Spleen (tissue), 11 donors: ENCODE measurements around the gene ATXN7. TPM values are rescaled to one million over a fixed set of nuclear protein-coding genes. Genes with fewer than 3 reads are reported as not detected.

Experiments
- DNase-seq: peaks from one replicate; pipeline ENCODE4 v3.0.0-alpha.2; 2020
- H3K27ac ChIP-seq, 8 donors: fragments of 200-600 bp; sonication (generic) in 7 of 8; 1 replicate in 4 of 8; 2 replicates in 4 of 8; pipeline versions ENCODE4 v1.5.0 to v1.8.0; 2016 to 2021; ENCODE audit warnings: inconsistent platforms in 4 of 8, mild to moderate bottlenecking in 4 of 8, moderate library complexity in 1 of 8
- H3K27me3 ChIP-seq, 7 donors: fragments of 200-600 bp; sonication (generic) in 6 of 7; replicated peaks in 1 of 7; 1 replicate in 4 of 7; 2 replicates in 3 of 7; pipeline versions ENCODE4 v1.5.0 to v1.8.0; 2016 to 2021; ENCODE audit warnings: inconsistent platforms in 3 of 7, mild to moderate bottlenecking in 1 of 7
- H3K36me3 ChIP-seq, 6 donors: fragments of 200-600 bp; sonication (generic) in 5 of 6; 1 replicate in 4 of 6; 2 replicates in 2 of 6; pipeline versions ENCODE4 v1.5.0 to v1.8.0; 2016 to 2021; ENCODE audit warnings: inconsistent platforms in 2 of 6
- H3K4me1 ChIP-seq, 6 donors: fragments of 200-600 bp; sonication (generic) in 5 of 6; 1 replicate in 3 of 6; 2 replicates in 3 of 6; pipeline versions ENCODE4 v1.5.0 to v1.8.0; 2016 to 2021; ENCODE audit warnings: inconsistent platforms in 3 of 6
- H3K4me3 ChIP-seq, 8 donors: fragments of 200-600 bp; sonication (generic) in 7 of 8; 1 replicate in 4 of 8; 2 replicates in 4 of 8; pipeline versions ENCODE4 v1.5.0 to v1.8.0; 2016 to 2021; ENCODE audit warnings: inconsistent platforms in 4 of 8, mild to moderate bottlenecking in 4 of 8, moderate library complexity in 2 of 8
- H3K9me3 ChIP-seq, 8 donors: fragments of 200-600 bp; sonication (generic) in 7 of 8; 1 replicate in 4 of 8; 2 replicates in 4 of 8; pipeline versions ENCODE4 v1.5.0 to v1.8.0; 2016 to 2021; ENCODE audit warnings: inconsistent platforms in 4 of 8
- CTCF ChIP-seq, 11 experiments: fragments of 200-600 bp in 7 of 11; fragments of 450-650 bp in 4 of 11; sonication (generic) in 4 of 11; IDR thresholded peaks in 8 of 11; conservative IDR thresholded peaks in 3 of 11; 1 replicate in 7 of 11; 2 replicates in 4 of 11; pipeline versions ENCODE4 v1.4.0 to v1.8.0; 2016 to 2021; ENCODE audit warnings: antibody characterized with exemption in 11 of 11, inconsistent platforms in 4 of 11, mild to moderate bottlenecking in 1 of 11
- POLR2A ChIP-seq, 3 donors: fragments of 450-650 bp; IDR thresholded peaks; one replicate each; pipeline ENCODE4 v1.5.1; 2017; ENCODE audit warnings: antibody characterized with exemption in 3 of 3, mild to moderate bottlenecking in 1 of 3
- POLR2AphosphoS5 ChIP-seq, 3 donors: sonication (generic); formaldehyde crosslinking; IDR thresholded peaks; one replicate each; pipeline ENCODE4 v1.5.1; 2017; ENCODE audit warnings: antibody characterized with exemption in 3 of 3
- WGBS, 5 donors: extraction: QIAGEN DNeasy Blood & Tissue Kit in 3 of 5; methylation state at CpG; one replicate each; pipeline versions ENCODE4 v1.1.5 to v1.1.7; 2013 to 2018; 5-methylcytosine and 5-hydroxymethylcytosine counted together
- intact Hi-C: fragments of 100-400 bp; cut with DNase I; formaldehyde crosslinking; loops from one replicate; pipeline ENCODE4 v1.15.0; 2023; ENCODE audit warnings: low total_unique reads
- polyA plus RNA-seq, 3 donors: library from polyadenylated mRNA; stranded (reverse); fragments of 200-250 nt; gene quantifications; one replicate each; pipeline ENCODE4 v1.2.1, GENCODE V29; 2013
- total RNA-seq, 7 donors: library from RNA; depleted of rRNA in 3 of 7; stranded (reverse); fragments of >200 nt in 3 of 7; fragmentation: NEBNext Ultra II Directional in 4 of 7; extraction: Animal tissue kit (Norgen Biotek cat#: 25700) in 4 of 7; gene quantifications; one replicate each; pipeline versions ENCODE4 v1.1.0 to v1.2.1, GENCODE V29; 2016 to 2021
- donor health status: healthy with polysubstance abuse.
- donor health status: DM: no; HTN: no; CAD: no; lungs with moderate emphysema.
- donor health status: DM: no; HTN: no; CAD: no.
- donor health status: Bipolar disorder and iron deficiency.
- donor health status: healthy.
- donor health status: DM: no; HTN: no; CAD: no.
- donor health status: DM: yes; HTN: yes; CAD: no.

ATXN7 gene
- total and polyA plus RNA-seq, 10 donors = 1.9 to 91.8 (median 54.7) TPM

- peaks cover 13 to 62% (median 31%) of the 10 kb centered on the region in 6 donors for H3K4me1 ChIP-seq
- H3K36me3 ChIP-seq = peaks cover 0 to 43% (median 8%) of the 10 kb centered on the region in 6 donors
- 87 to 95% (median 94%) methylated on average over 13 of the region's 13 CpGs for WGBS, 5 donors
- H3K27me3 ChIP-seq = no peaks in the 10 kb centered on the region
- H3K27ac ChIP-seq = no peak overlapping the region
- H3K9me3 ChIP-seq = no peaks in the 10 kb centered on the region
- intact Hi-C loops = no loop called here
- no peak for DNase-seq
- no peak overlapping the region for H3K4me3 ChIP-seq
- TF ChIP-seq CTCF (IDR thresholded peaks at IDR 0.05 in 8 of 11, conservative IDR thresholded peaks at IDR 0.05 in 3 of 11) (no peak), POLR2AphosphoS5 (IDR thresholded peaks at IDR 0.05) (no peak), POLR2A (IDR thresholded peaks at IDR 0.05) (no peak)
Measured at GRCh38 chr3:63955830-63956545, 92.3 kb downstream of the ATXN7 start.

- Histone ChIP-seq H3K27me3 (no peaks in the 10 kb centered on the region), H3K9me3 (no peaks in the 10 kb centered on the region), H3K4me3 (no peak overlapping the region), H3K27ac (no peak overlapping the region), H3K4me1 (peaks cover 10 to 63% (median 21%) of the 10 kb centered on the region in 6 donors), H3K36me3 (peaks cover 0 to 28% (median 2%) of the 10 kb centered on the region in 6 donors)
- TF ChIP-seq POLR2A (IDR thresholded peaks at IDR 0.05) = no peak
- TF ChIP-seq CTCF (IDR thresholded peaks at IDR 0.05 in 8 of 11, conservative IDR thresholded peaks at IDR 0.05 in 3 of 11) = no peak
- no peak for TF ChIP-seq POLR2AphosphoS5 (IDR thresholded peaks at IDR 0.05)
- no peak for DNase-seq
- intact Hi-C loops = no loop called here
- WGBS, 5 donors = 74 to 89% (median 82%) methylated on average over 3 of the region's 3 CpGs
Measured at GRCh38 chr3:63959146-63959545, 95.5 kb downstream of the ATXN7 start.

GRCh38 chr3:63960048-63960711 lies 96.5 kb downstream of the ATXN7 start:
- TF ChIP-seq POLR2A (IDR thresholded peaks at IDR 0.05) = no peak
- TF ChIP-seq CTCF (IDR thresholded peaks at IDR 0.05 in 8 of 11, conservative IDR thresholded peaks at IDR 0.05 in 3 of 11) = no peak
- TF ChIP-seq POLR2AphosphoS5 (IDR thresholded peaks at IDR 0.05) = no peak
- 15 to 26% (median 24%) methylated on average over 6 of the region's 6 CpGs for WGBS, 5 donors
- H3K9me3 ChIP-seq = no peaks in the 10 kb centered on the region
- intact Hi-C loops = no loop called here
- H3K27ac ChIP-seq = peak overlapping the region in 7 of 8 donors; percentile 12 to 61 (median 45)
- H3K27me3 ChIP-seq = no peaks in the 10 kb centered on the region
- H3K4me1 ChIP-seq = peaks cover 10 to 73% (median 24%) of the 10 kb centered on the region in 6 donors
- H3K4me3 ChIP-seq = peak overlapping the region in 3 of 8 donors; percentile 3 to 40 (median 13)
- H3K36me3 ChIP-seq = peaks cover 0 to 18% (median 0%) of the 10 kb centered on the region in 6 donors
- peak; percentile 73 for DNase-seq

GRCh38 chr3:63961891-63962290 lies 98.2 kb downstream of the ATXN7 start:
- Histone ChIP-seq H3K36me3 (peaks cover 0 to under 1% (median 0%) of the 10 kb centered on the region in 6 donors), H3K9me3 (no peaks in the 10 kb centered on the region), H3K4me3 (no peak overlapping the region), H3K27ac (peak overlapping the region in 1 of 8 donors; percentile 61), H3K4me1 (peaks cover 12 to 80% (median 30%) of the 10 kb centered on the region in 6 donors), H3K27me3 (no peaks in the 10 kb centered on the region)
- intact Hi-C loops = no loop called here
- DNase-seq = no peak
- WGBS, 5 donors = 10 to 26% (median 23%) methylated on average over 2 of the region's 2 CpGs
- TF ChIP-seq CTCF (IDR thresholded peaks at IDR 0.05 in 8 of 11, conservative IDR thresholded peaks at IDR 0.05 in 3 of 11) (peak; percentile 47 to 78 (median 62)), POLR2A (IDR thresholded peaks at IDR 0.05) (no peak)
